ENCODE measurements around the gene GOLGA1. TPM values are rescaled to one million over a fixed set of nuclear protein-coding genes. Genes with fewer than 3 reads are reported as not detected.
A peak's percentile ranks its signal among the peaks of the same experiment; 100 is the strongest.

Gene GOLGA1
- total and polyA plus RNA-seq, 12 donors = 6.8 to 26.0 (median 18.3) TPM

DNA sequence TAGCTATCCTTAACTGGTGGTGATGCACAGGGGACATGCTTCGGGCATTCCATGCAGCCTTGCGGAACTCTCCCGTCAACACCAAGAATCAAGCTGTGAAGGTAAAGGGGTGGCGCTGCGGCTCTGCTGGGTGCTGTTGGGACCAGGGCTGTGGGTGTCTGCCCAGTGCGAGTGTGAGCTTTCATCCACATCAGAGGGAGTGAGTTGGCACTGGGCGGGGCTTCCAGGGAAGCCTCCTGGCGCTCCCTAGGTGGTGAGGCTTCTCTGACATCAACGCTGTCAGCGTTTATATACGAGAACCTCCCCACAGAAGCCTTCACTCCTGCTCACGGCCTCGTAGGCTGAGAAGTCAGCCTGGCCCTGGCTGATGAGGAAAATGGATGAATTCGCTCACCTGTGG, 67.2 kb downstream of the GOLGA1 start:
- Histone ChIP-seq H3K27me3 (no peaks in the 10 kb centered on the region), H3K4me3 (no peak overlapping the region), H3K36me3 (peaks cover 0 to 75% (median 33%) of the 10 kb centered on the region in 9 donors), H3K4me1 (peaks cover 28 to 53% (median 46%) of the 10 kb centered on the region in 9 donors), H3K27ac (peak overlapping the region in 7 of 10 donors; percentile 57 to 98 (median 95)), H3K9me3 (no peaks in the 10 kb centered on the region)
- TF ChIP-seq, protein P1, sequence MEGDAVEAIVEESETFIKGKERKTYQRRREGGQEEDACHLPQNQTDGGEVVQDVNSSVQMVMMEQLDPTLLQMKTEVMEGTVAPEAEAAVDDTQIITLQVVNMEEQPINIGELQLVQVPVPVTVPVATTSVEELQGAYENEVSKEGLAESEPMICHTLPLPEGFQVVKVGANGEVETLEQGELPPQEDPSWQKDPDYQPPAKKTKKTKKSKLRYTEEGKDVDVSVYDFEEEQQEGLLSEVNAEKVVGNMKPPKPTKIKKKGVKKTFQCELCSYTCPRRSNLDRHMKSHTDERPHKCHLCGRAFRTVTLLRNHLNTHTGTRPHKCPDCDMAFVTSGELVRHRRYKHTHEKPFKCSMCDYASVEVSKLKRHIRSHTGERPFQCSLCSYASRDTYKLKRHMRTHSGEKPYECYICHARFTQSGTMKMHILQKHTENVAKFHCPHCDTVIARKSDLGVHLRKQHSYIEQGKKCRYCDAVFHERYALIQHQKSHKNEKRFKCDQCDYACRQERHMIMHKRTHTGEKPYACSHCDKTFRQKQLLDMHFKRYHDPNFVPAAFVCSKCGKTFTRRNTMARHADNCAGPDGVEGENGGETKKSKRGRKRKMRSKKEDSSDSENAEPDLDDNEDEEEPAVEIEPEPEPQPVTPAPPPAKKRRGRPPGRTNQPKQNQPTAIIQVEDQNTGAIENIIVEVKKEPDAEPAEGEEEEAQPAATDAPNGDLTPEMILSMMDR (IDR thresholded peaks at IDR 0.05) = no peak
- intact Hi-C loops (cut with DNase I) = loop anchor here in 2 of 10 donors (10.0 kb wide), 2 partner anchors 61 to 271 kb away; partner anchors contain the start of gene SCAI (in 1 of the 2)
- DNase-seq (no peak), ATAC-seq (no peak)
- WGBS, 2 donors = 81 to 84% methylated on average over 14 of the region's 14 CpGs

DNA sequence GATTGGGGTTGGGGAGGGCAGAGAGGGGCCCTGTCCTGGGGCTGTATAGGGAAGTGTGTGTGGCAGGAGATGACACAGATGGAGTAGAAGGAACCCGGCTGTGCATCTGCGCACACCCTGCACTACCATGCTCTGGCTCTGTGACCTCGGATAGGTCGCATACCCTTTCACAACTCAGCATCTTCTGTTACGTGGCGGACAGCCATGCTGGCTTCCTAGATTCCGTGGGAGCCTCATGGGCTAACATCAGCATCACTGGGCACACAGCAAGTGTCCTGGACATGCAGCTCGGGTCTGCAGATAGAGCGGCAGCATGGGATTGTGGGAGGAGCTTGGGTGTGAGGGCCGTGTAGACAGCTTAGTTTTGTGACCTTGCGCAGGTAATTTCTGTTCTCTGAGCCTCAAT, 69.7 kb downstream of the GOLGA1 start:
- intact Hi-C loops (cut with DNase I) = loop anchor here in 2 of 10 donors (10.0 kb wide), 2 partner anchors 64 to 274 kb away; partner anchors contain the start of gene SCAI (in 1 of the 2)
- 73 to 79% methylated on average over 11 of the region's 11 CpGs for WGBS, 2 donors
- peaks cover 0 to 50% (median 22%) of the 10 kb centered on the region in 9 donors for H3K36me3 ChIP-seq
- no peaks in the 10 kb centered on the region for H3K27me3 ChIP-seq
- ATAC-seq = no peak
- H3K4me3 ChIP-seq = peak overlapping the region in 1 of 10 donors; percentile 86
- H3K9me3 ChIP-seq = no peaks in the 10 kb centered on the region
- H3K27ac ChIP-seq = peak overlapping the region in 8 of 10 donors; percentile 57 to 98 (median 96)
- no peak for DNase-seq
- TF ChIP-seq, protein P1 (IDR thresholded peaks at IDR 0.05) = no peak
- H3K4me1 ChIP-seq = peaks cover 28 to 64% (median 56%) of the 10 kb centered on the region in 9 donors

DNA sequence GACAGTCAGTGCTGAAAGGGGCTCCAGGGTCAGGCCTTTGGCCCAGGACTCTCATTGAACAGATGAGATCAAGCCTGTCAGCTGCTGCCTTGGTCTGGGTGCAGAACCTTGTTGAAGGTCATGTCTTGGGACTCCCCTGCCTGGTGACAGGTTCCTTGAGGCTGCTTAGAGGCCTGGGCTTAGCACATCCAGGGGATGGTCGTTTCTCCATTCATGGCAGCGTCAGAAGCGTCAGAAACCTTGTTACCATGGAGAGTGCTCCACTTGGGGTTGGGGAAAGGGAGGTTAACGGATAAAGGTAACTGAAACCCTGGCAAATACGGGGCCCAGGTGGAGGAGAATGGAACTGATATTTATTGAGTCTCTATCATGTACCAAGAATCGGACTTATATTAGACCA, 70.2 kb downstream of the GOLGA1 start:
- TF ChIP-seq, protein P1 (IDR thresholded peaks at IDR 0.05) = no peak
- Histone ChIP-seq H3K4me1 (peaks cover 28 to 64% (median 56%) of the 10 kb centered on the region in 9 donors), H3K27ac (peak overlapping the region in 9 of 10 donors; percentile 94 to 98 (median 96)), H3K36me3 (peaks cover 0 to 46% (median 17%) of the 10 kb centered on the region in 9 donors), H3K4me3 (peak overlapping the region in 8 of 10 donors; percentile 83 to 99 (median 88)), H3K27me3 (no peaks in the 10 kb centered on the region), H3K9me3 (no peaks in the 10 kb centered on the region)
- no peak for ATAC-seq
- DNase-seq = no peak
- intact Hi-C loops (cut with DNase I) = loop anchor here in 2 of 10 donors (10.0 kb wide), 2 partner anchors 64 to 274 kb away; partner anchors contain the start of gene SCAI (in 1 of the 2)
- 50 to 60% methylated on average over 6 of the region's 6 CpGs for WGBS, 2 donors

DNA sequence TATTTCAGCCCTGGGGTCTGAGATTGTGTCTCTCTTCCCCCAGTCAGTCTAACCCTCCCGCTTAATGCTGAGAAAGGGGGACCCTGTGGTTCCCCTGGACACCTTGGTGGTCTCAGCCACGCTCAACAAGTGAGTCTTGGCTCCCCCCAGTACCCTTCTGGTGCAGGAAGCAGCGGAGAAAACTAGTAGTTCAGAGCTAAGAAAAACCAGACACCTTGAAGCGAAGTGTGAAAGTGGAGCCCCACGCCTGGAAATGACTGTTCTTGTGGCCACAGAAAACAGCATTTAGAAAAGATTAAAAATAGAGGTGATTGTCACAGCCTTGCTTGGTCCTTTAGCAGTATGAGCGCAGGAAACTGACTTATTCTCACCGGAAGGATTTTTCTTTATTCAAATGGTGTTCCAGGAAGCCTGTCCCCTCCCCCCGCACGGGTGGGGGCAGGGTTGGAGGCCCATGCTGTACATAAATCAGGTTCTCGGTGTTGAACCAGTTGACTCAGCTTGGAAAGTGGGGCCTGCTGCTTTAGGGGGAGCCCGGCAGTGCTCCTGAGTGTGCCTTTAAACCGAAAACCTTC, 70.8 kb downstream of the GOLGA1 start:
- Histone ChIP-seq H3K27me3 (no peaks in the 10 kb centered on the region), H3K4me1 (peaks cover 28 to 64% (median 56%) of the 10 kb centered on the region in 9 donors), H3K4me3 (peak overlapping the region; percentile 83 to 99 (median 92)), H3K27ac (peak overlapping the region; percentile 79 to 98 (median 96)), H3K36me3 (peaks cover 0 to 39% (median 11%) of the 10 kb centered on the region in 9 donors), H3K9me3 (no peaks in the 10 kb centered on the region)
- peak in 1 of 2 donors; percentile 39 for DNase-seq
- WGBS, 2 donors = 10 to 11% methylated on average over 12 of the region's 12 CpGs
- TF ChIP-seq, protein P1 (IDR thresholded peaks at IDR 0.05) = no peak
- peak in 3 of 8 donors; percentile 4 to 29 (median 5) for ATAC-seq
- intact Hi-C loops (cut with DNase I) = loop anchor here in 3 of 10 donors (5.0 to 10.0 kb wide), 3 partner anchors 65 to 275 kb away; partner anchors contain the start of genes GOLGA1 (in 1 of the 3) and SCAI (in 1 of the 3)
